CD8-positive, alpha-beta memory T cell (primary cell): ENCODE data around the gene AK1. TPM values are rescaled to one million over a fixed set of nuclear protein-coding genes. Genes with fewer than 3 reads are reported as not detected.

Source experiments
- CTCF ChIA-PET: fragments of 350-600 bp; sonication (Branson Sonifier 250); formaldehyde crosslinking; loops from one replicate; lab custom pipeline; 2021; ENCODE audit warnings: antibody characterized with exemption; lab: Charles Lee
- POLR2A ChIA-PET: fragments of 350-600 bp; sonication (Branson Sonifier 250); formaldehyde crosslinking; loops from one replicate; lab custom pipeline; 2021; ENCODE audit warnings: antibody characterized with exemption; lab: Charles Lee
- DNase-seq, 5 donors: peaks; one replicate each; pipeline versions ENCODE4 v3.0.0 to v3.0.0-alpha.2; 2020 to 2022; ENCODE audit warnings: mixed read lengths in 1 of 5
- H3K27ac ChIP-seq: one replicate; pipeline ENCODE4 v1.7.0; 2013; ENCODE audit warnings: low read depth, mild to moderate bottlenecking, low read length, moderate library complexity
- H3K27me3 ChIP-seq: 2 replicates; pipeline ENCODE4 v1.7.0; 2013; ENCODE audit warnings: low read length, mild to moderate bottlenecking; ENCODE audit not compliant: insufficient read depth, poor library complexity, severe bottlenecking
- H3K36me3 ChIP-seq: 2 replicates; pipeline ENCODE4 v1.7.0; 2013; ENCODE audit warnings: mild to moderate bottlenecking, low read length, moderate library complexity; ENCODE audit not compliant: insufficient read depth
- H3K4me1 ChIP-seq: 2 replicates; pipeline ENCODE4 v1.7.0; 2013; ENCODE audit warnings: mild to moderate bottlenecking, low read length, moderate library complexity; ENCODE audit not compliant: insufficient read depth
- H3K4me3 ChIP-seq: 2 replicates; pipeline ENCODE4 v1.7.0; 2013; ENCODE audit warnings: mild to moderate bottlenecking, low read length
- H3K9me3 ChIP-seq: 2 replicates; pipeline ENCODE4 v1.7.0; 2013; ENCODE audit warnings: mild to moderate bottlenecking, low read length
- H3K27ac Mint-ChIP-seq, 8 donors: one replicate each; pipeline ENCODE4 v1.8.0; 2020 to 2021; ENCODE audit warnings: mixed read lengths in 8 of 8, mild to moderate bottlenecking in 6 of 8, inconsistent platforms in 3 of 8, moderate library complexity in 3 of 8
- H3K27me3 Mint-ChIP-seq, 2 donors: one replicate each; pipeline ENCODE4 v1.8.0; 2020 to 2021; ENCODE audit warnings: mixed read lengths in 2 of 2, mild to moderate bottlenecking in 1 of 2, moderate library complexity in 1 of 2
- H3K36me3 Mint-ChIP-seq, 3 donors: one replicate each; pipeline ENCODE4 v1.8.0; 2020 to 2021; ENCODE audit warnings: mixed read lengths in 3 of 3, inconsistent platforms in 1 of 3, mild to moderate bottlenecking in 1 of 3
- H3K4me1 Mint-ChIP-seq, 3 donors: one replicate each; pipeline ENCODE4 v1.8.0; 2020 to 2021; ENCODE audit warnings: mixed read lengths in 3 of 3, inconsistent platforms in 1 of 3, mild to moderate bottlenecking in 1 of 3
- H3K4me3 Mint-ChIP-seq, 7 donors: one replicate each; pipeline ENCODE4 v1.8.0; 2020 to 2021; ENCODE audit warnings: mixed read lengths in 7 of 7, mild to moderate bottlenecking in 6 of 7, moderate library complexity in 4 of 7, inconsistent platforms in 2 of 7
- H3K9me3 Mint-ChIP-seq, 5 donors: one replicate each; pipeline ENCODE4 v1.8.0; 2020 to 2022; ENCODE audit warnings: mixed read lengths in 5 of 5, mild to moderate bottlenecking in 3 of 5, moderate library complexity in 2 of 5, inconsistent platforms in 1 of 5
- polyA plus RNA-seq: library from polyadenylated mRNA; unstranded; fragments of 300-500 nt; fragmentation: Illumina TruSeq; gene quantifications from one replicate; pipeline ENCODE4 v1.2.3, GENCODE V29; 2021
- total RNA-seq, 2 experiments: library from RNA; stranded (reverse); gene quantifications; one replicate each; pipeline ENCODE4 v1.2.3, GENCODE V29; 2021

AK1 gene
- total and polyA plus RNA-seq, 3 experiments from 2014 or later, result 0.23 to 20.0 (median 15.8) TPM

DNA sequence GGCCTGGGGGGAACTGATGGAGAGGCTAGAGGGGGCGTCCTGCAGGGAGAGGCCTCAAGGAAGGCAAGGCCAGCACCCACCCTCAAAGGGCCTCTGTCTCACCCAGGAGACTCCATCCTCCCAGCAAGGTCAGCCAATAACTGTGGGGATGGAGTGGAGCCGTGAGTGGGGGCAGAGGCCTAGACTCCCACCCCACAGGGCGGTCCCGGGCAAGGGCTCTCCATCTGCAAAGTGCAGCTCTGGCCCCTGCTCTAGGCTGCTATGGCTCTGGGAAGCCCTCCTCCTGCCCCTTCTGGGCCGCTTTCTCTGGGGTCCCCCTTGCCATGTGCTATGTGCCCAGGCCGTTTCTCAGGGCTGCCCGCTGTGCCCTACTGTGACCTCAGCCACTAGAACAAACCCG, 60.7 kb downstream of the AK1 start:
- Mint-ChIP-seq H3K36me3 (peaks cover 0 to 67% (median 2%) of the 10 kb centered on the region in 3 donors), H3K27me3 (peaks cover 0 to 1% of the 10 kb centered on the region in 2 donors), H3K4me1 (no peaks in the 10 kb centered on the region), H3K27ac (peak overlapping the region in 1 of 8 donors; percentile 19), H3K9me3 (no peaks in the 10 kb centered on the region), H3K4me3 (no peak overlapping the region)
- Histone ChIP-seq H3K9me3 (no peaks in the 10 kb centered on the region), H3K27ac (no peak overlapping the region), H3K36me3 (peaks cover 16% of the 10 kb centered on the region), H3K4me1 (no peaks in the 10 kb centered on the region), H3K4me3 (no peak overlapping the region), H3K27me3 (no peaks in the 10 kb centered on the region)
- DNase-seq, result no peak
- CTCF ChIA-PET, result interaction anchor here (1.0 to 1.4 kb wide), 2 partner anchors 15 to 53 kb away, joined by 3 to 5 read pairs; no protein-coding TSS in a partner anchor
- POLR2A ChIA-PET, result no interaction called here

Other genes with a start within 250 kb of the AK1 start
- not detected for gene CFAP157, start 170.7 kb downstream of the AK1 start, total RNA-seq
- 0.33 TPM for gene CFAP157, start 170.7 kb downstream of the AK1 start, polyA plus RNA-seq
- gene PTRH1, start 162.0 kb downstream of the AK1 start, total RNA-seq, result 10 to 100 TPM; 34.4 to 35.9 TPM
- 40.7 TPM for gene PTRH1, start 162.0 kb downstream of the AK1 start, polyA plus RNA-seq
- 1 to 10 TPM; 1.6 to 1.8 TPM for gene TTC16, start 161.6 kb downstream of the AK1 start, total RNA-seq
- 7.1 TPM for gene TTC16, start 161.6 kb downstream of the AK1 start, polyA plus RNA-seq
- gene TOR2A, start 142.4 kb downstream of the AK1 start, total RNA-seq, result 10 to 100 TPM; 30.7 to 33.7 TPM
- 37.0 TPM for gene TOR2A, start 142.4 kb downstream of the AK1 start, polyA plus RNA-seq
- 10 to 100 TPM; 13.9 to 14.1 TPM for gene SH2D3C, start 99.0 kb downstream of the AK1 start, total RNA-seq
- 50.7 TPM for gene SH2D3C, start 99.0 kb downstream of the AK1 start, polyA plus RNA-seq
- 100 to 1,000 TPM; 108 to 111 TPM for gene CDK9, start 91.6 kb downstream of the AK1 start, total RNA-seq
- gene CDK9, start 91.6 kb downstream of the AK1 start, polyA plus RNA-seq, result 72.3 TPM
- 100 to 1,000 TPM; 110 to 111 TPM for gene FPGS, start 74.8 kb downstream of the AK1 start, total RNA-seq
- 68.0 TPM for gene FPGS, start 74.8 kb downstream of the AK1 start, polyA plus RNA-seq
- 10 to 100 TPM; 18.9 to 19.3 TPM for gene ENG, start 23.0 kb downstream of the AK1 start, total RNA-seq
- gene ENG, start 23.0 kb downstream of the AK1 start, polyA plus RNA-seq, result 7.9 TPM
- 10 to 100 TPM; 52.3 to 54.0 TPM for gene ST6GALNAC6, start 21.9 kb upstream of the AK1 start, total RNA-seq
- gene ST6GALNAC6, start 21.9 kb upstream of the AK1 start, polyA plus RNA-seq, result 54.7 TPM
- 10 to 100 TPM; 32.9 to 43.2 TPM for gene ST6GALNAC4, start 39.4 kb upstream of the AK1 start, total RNA-seq
- gene ST6GALNAC4, start 39.4 kb upstream of the AK1 start, polyA plus RNA-seq, result 28.7 TPM
- gene PIP5KL1, start 53.1 kb upstream of the AK1 start, total RNA-seq, result 1 to 10 TPM; 1.4 to 2.5 TPM
- 0.89 TPM for gene PIP5KL1, start 53.1 kb upstream of the AK1 start, polyA plus RNA-seq
- 10 to 100 TPM; 73.8 to 75.5 TPM for gene DPM2, start 60.2 kb upstream of the AK1 start, total RNA-seq
- 52.2 TPM for gene DPM2, start 60.2 kb upstream of the AK1 start, polyA plus RNA-seq
- 10 to 100 TPM; 82.2 to 93.3 TPM for gene EEIG1, start 103.3 kb upstream of the AK1 start, total RNA-seq
- 167 TPM for gene EEIG1, start 103.3 kb upstream of the AK1 start, polyA plus RNA-seq
- gene NAIF1, start 189.6 kb upstream of the AK1 start, total RNA-seq, result 10 to 100 TPM; 13.1 to 14.0 TPM
- 13.5 TPM for gene NAIF1, start 189.6 kb upstream of the AK1 start, polyA plus RNA-seq
- 10 to 100 TPM; 17.7 to 17.8 TPM for gene SLC25A25, start 190.6 kb upstream of the AK1 start, total RNA-seq
- gene SLC25A25, start 190.6 kb upstream of the AK1 start, polyA plus RNA-seq, result 19.8 TPM